OCI-LY7 (cell line): Measurements from ENCODE around the gene TTLL6.

Experiments
- EZH2phosphoT487 ChIP-seq: fragments of 200-600 bp; sonication (generic); IDR thresholded peaks from 2 replicates; pipeline ENCODE4 v1.6.1; 2018; ENCODE audit warnings: low read depth, borderline replicate concordance, mild to moderate bottlenecking, mixed run types, antibody characterized with exemption, low read length, moderate library complexity, mixed read lengths
- TF ChIP-seq, protein P1 (sequence below): fragments of 200-600 bp; sonication (generic); conservative IDR thresholded peaks from 2 replicates; pipeline ENCODE4 v1.5.1; 2014; ENCODE audit warnings: mild to moderate bottlenecking, antibody characterized with exemption, low read length, moderate library complexity, mixed read lengths

DNA sequence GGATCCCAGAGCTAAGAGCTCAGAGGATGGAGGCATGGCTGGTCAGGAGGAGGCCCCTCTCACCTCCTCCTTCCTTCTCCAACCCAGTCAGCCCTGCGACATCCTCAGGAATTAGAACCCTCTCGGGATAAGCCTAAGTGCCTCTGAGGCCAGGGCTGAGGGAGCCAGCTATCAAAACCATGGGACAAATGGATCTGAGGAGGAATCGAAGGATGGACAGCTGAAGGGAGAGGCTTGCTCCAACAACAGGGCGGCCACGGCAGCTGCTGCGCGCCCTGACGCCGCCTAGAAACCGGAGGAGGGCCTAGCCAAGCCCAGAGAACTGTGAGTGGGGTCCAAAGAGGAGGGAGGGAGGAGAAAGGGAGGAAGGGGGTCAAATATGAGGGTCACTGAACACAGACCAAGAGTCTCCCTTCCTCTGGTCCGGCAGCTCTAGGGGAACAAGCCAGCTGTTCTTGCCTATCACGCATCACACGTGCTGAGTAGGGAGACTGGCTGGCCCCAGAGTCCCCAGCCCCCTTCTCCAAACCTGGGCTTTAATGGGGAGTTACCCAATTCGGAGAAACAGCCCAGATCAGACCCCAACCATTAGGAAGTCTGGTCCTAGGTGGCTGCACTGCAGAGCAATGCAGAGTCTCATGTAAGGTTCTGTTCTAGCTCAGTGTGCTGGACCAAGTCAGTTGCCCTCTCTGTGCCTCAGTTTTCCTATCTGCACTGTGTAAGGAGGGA is 82.5 kb downstream of the TTLL6 start:
- TF ChIP-seq, protein P1, sequence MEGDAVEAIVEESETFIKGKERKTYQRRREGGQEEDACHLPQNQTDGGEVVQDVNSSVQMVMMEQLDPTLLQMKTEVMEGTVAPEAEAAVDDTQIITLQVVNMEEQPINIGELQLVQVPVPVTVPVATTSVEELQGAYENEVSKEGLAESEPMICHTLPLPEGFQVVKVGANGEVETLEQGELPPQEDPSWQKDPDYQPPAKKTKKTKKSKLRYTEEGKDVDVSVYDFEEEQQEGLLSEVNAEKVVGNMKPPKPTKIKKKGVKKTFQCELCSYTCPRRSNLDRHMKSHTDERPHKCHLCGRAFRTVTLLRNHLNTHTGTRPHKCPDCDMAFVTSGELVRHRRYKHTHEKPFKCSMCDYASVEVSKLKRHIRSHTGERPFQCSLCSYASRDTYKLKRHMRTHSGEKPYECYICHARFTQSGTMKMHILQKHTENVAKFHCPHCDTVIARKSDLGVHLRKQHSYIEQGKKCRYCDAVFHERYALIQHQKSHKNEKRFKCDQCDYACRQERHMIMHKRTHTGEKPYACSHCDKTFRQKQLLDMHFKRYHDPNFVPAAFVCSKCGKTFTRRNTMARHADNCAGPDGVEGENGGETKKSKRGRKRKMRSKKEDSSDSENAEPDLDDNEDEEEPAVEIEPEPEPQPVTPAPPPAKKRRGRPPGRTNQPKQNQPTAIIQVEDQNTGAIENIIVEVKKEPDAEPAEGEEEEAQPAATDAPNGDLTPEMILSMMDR, result no peak
- TF ChIP-seq EZH2phosphoT487, result no peak
